HEK293 (cell line): ENCODE data around the gene ASPHD1.

Source experiments
- BCL11A ChIP-seq: fragments of 450-650 bp; formaldehyde crosslinking; IDR thresholded peaks from 2 replicates; pipeline ENCODE4 v1.5.1; 2016; ENCODE audit warnings: low read depth, missing biosample characterization, missing genetic modification characterization
- ZNF211 ChIP-seq: fragments of 450-650 bp; formaldehyde crosslinking; IDR thresholded peaks from 2 replicates; pipeline ENCODE4 v1.5.1; 2016; ENCODE audit warnings: low read depth, missing biosample characterization, missing genetic modification characterization
- ZNF24 ChIP-seq: fragments of 450-650 bp; formaldehyde crosslinking; IDR thresholded peaks from 2 replicates; pipeline ENCODE4 v1.5.1; 2016; ENCODE audit warnings: missing biosample characterization, missing genetic modification characterization
- ZNF629 ChIP-seq: fragments of 450-650 bp; formaldehyde crosslinking; IDR thresholded peaks from 2 replicates; pipeline ENCODE4 v1.5.1; 2017; ENCODE audit warnings: missing biosample characterization, missing genetic modification characterization
- ZNF701 ChIP-seq: fragments of 450-650 bp; formaldehyde crosslinking; IDR thresholded peaks from 2 replicates; pipeline ENCODE4 v1.5.1; 2016; ENCODE audit warnings: missing biosample characterization, missing genetic modification characterization
- TF ChIP-seq, protein P1 (sequence below): fragments of 450-650 bp; formaldehyde crosslinking; IDR thresholded peaks from 2 replicates; pipeline ENCODE4 v1.5.1; 2016; ENCODE audit warnings: missing biosample characterization, missing genetic modification characterization

DNA sequence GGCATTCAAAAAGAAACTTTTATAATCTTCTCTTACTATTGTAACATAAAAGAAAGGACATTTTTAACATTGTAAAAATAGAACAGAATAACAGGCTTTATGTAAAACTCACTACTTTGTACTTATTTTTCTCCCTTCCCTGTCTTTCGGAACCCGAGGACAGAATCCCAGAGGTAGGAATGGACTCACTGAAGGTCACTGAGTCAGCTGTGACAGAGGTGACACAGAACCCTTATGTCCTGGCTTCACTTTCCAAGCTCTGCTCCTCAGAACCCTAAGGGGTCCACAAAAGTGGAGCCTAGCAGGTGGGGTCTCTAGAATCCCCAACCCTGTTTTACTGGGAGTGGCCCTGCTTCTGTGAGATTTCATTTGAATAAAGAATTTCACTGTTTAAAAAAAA, 22.0 kb downstream of the ASPHD1 start:
- TF ChIP-seq, protein P1, sequence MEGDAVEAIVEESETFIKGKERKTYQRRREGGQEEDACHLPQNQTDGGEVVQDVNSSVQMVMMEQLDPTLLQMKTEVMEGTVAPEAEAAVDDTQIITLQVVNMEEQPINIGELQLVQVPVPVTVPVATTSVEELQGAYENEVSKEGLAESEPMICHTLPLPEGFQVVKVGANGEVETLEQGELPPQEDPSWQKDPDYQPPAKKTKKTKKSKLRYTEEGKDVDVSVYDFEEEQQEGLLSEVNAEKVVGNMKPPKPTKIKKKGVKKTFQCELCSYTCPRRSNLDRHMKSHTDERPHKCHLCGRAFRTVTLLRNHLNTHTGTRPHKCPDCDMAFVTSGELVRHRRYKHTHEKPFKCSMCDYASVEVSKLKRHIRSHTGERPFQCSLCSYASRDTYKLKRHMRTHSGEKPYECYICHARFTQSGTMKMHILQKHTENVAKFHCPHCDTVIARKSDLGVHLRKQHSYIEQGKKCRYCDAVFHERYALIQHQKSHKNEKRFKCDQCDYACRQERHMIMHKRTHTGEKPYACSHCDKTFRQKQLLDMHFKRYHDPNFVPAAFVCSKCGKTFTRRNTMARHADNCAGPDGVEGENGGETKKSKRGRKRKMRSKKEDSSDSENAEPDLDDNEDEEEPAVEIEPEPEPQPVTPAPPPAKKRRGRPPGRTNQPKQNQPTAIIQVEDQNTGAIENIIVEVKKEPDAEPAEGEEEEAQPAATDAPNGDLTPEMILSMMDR (tag by site-specific recombination): no peak
- no peak for TF ChIP-seq ZNF24 (tag by site-specific recombination)
- no peak for TF ChIP-seq BCL11A (tag by site-specific recombination)
- TF ChIP-seq ZNF629 (tag by site-specific recombination): no peak
- no peak for TF ChIP-seq ZNF701 (tag by site-specific recombination)
- no peak for TF ChIP-seq ZNF211 (tag by site-specific recombination)
